ENCODE measurements around the gene WDFY3. TPM values are rescaled to one million over a fixed set of nuclear protein-coding genes. Genes with fewer than 3 reads are reported as not detected.

WDFY3 gene
- total RNA-seq, 2 experiments from 2014 or later = 0.09 to 0.38 TPM

DNA sequence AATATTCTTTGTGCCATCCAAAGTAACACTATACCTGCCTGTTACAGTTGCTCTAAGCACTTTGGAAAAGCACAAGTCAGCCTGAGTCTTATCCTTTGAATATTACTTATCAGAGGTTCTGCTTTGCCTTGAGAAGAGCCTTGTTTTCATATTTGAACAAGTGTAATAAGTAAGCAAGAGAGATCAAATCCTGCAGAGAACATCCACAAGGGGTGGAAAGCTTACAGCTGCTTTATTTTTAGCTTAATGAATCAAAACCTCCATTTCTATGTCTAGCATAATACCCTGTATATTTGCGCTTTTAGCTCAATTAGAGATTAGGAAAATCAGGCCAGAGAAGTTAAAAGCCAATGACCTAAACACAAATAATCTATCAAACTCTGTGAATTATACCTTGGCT is 243.8 kb downstream of the WDFY3 start:
- no peak for DNase-seq
- H3K4me3 Mint-ChIP-seq = no peak overlapping the region
- no peaks in the 10 kb centered on the region for H3K36me3 Mint-ChIP-seq (ENCODE audit: low read depth)
- TF ChIP-seq CTCF (IDR thresholded peaks at IDR 0.05) = no peak
- intact Hi-C loops (cut with micrococcal nuclease) = no loop called here
- no peak for ATAC-seq
- POLR2A ChIA-PET = interaction anchor here (0.6 to 0.7 kb wide), 2 partner anchors 10 to 337 kb away, joined by 3 read pairs; no protein-coding TSS in a partner anchor
- no peaks in the 10 kb centered on the region for H3K4me1 Mint-ChIP-seq (ENCODE audit: low read depth)
- H3K9me3 Mint-ChIP-seq = no peaks in the 10 kb centered on the region
- H3K27me3 Mint-ChIP-seq = no peaks in the 10 kb centered on the region
- H3K27ac Mint-ChIP-seq = no peak overlapping the region
- CTCF ChIA-PET = no interaction called here

- Mint-ChIP-seq H3K4me3 (no peak overlapping the region), H3K9me3 (no peaks in the 10 kb centered on the region), H3K4me1 (ENCODE audit: low read depth) (no peaks in the 10 kb centered on the region), H3K36me3 (ENCODE audit: low read depth) (no peaks in the 10 kb centered on the region), H3K27ac (no peak overlapping the region), H3K27me3 (no peaks in the 10 kb centered on the region)
- intact Hi-C loops (cut with micrococcal nuclease) = no loop called here
- DNase-seq (no peak), ATAC-seq (no peak)
- ChIA-PET CTCF (no interaction called here), POLR2A (no interaction called here)
- TF ChIP-seq CTCF (IDR thresholded peaks at IDR 0.05) = no peak
Observed at GRCh38 chr4:84719115-84719514, 247.4 kb downstream of the WDFY3 start.

- Mint-ChIP-seq H3K9me3 (no peaks in the 10 kb centered on the region), H3K27me3 (no peaks in the 10 kb centered on the region), H3K4me1 (ENCODE audit: low read depth) (no peaks in the 10 kb centered on the region), H3K27ac (no peak overlapping the region), H3K36me3 (ENCODE audit: low read depth) (no peaks in the 10 kb centered on the region), H3K4me3 (no peak overlapping the region)
- ChIA-PET POLR2A (no interaction called here), CTCF (no interaction called here)
- intact Hi-C loops (cut with micrococcal nuclease) = no loop called here
- no peak for TF ChIP-seq CTCF (IDR thresholded peaks at IDR 0.05)
- ATAC-seq = no peak
- no peak for DNase-seq
Observed at GRCh38 chr4:84718699-84719098, 247.8 kb downstream of the WDFY3 start.

GRCh38 chr4:84710548-84710947 is 255.9 kb downstream of the WDFY3 start:
- H3K27me3 Mint-ChIP-seq = peaks cover 3% of the 10 kb centered on the region
- no peak overlapping the region for H3K27ac Mint-ChIP-seq
- POLR2A ChIA-PET = interaction anchor here (0.6 kb wide), 1 partner anchor 1557 kb away, joined by 3 read pairs; no protein-coding TSS in a partner anchor
- H3K4me3 Mint-ChIP-seq = no peak overlapping the region
- H3K9me3 Mint-ChIP-seq = no peaks in the 10 kb centered on the region
- DNase-seq = no peak
- ATAC-seq = no peak
- H3K4me1 Mint-ChIP-seq (ENCODE audit: low read depth) = no peaks in the 10 kb centered on the region
- H3K36me3 Mint-ChIP-seq (ENCODE audit: low read depth) = no peaks in the 10 kb centered on the region
- CTCF ChIA-PET = no interaction called here
- intact Hi-C loops (cut with micrococcal nuclease) = no loop called here
- TF ChIP-seq CTCF (IDR thresholded peaks at IDR 0.05) = no peak

DNA sequence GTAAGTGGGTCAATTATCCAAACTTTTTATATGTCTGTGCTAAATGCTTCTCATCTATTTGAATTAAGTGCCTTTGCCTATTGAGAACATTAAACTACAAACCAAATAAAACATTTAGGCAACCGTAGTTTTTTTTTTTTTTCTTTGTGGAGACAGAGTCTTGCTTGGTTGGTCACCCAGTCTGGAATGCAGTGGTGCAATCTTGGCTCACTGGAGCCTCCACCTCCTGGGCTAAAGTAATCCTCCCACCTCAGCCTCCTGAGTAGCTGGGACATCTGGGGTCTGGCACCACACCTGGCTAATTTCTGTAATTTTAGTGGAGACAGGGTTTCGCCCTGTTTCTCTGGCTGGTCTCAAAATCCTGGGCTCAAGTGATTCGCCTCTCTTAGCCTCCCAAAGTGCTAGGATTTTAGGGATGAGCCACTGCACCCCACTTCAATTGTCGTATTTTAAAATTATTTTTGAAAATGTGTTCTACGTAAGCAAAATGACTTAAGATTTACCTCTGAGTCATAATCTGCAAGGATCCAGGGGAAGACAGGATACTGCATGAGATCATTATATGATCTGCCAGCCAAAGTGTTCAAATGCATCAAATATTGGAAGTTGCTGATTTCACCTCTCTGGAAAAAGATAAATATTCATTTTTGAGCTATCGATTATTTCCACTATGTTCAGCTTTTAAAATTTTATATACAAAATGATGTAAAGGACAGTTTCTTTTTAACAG is 257.9 kb downstream of the WDFY3 start:
- H3K4me3 Mint-ChIP-seq = no peak overlapping the region
- no peak for DNase-seq
- no peak for ATAC-seq
- CTCF ChIA-PET = no interaction called here
- H3K36me3 Mint-ChIP-seq (ENCODE audit: low read depth) = no peaks in the 10 kb centered on the region
- no peak for TF ChIP-seq CTCF (IDR thresholded peaks at IDR 0.05)
- intact Hi-C loops (cut with micrococcal nuclease) = no loop called here
- no peaks in the 10 kb centered on the region for H3K9me3 Mint-ChIP-seq
- POLR2A ChIA-PET = no interaction called here
- H3K27me3 Mint-ChIP-seq = peaks cover 3% of the 10 kb centered on the region
- H3K27ac Mint-ChIP-seq = no peak overlapping the region
- H3K4me1 Mint-ChIP-seq (ENCODE audit: low read depth) = no peaks in the 10 kb centered on the region
